MM.1S (cell line): ENCODE results near the gene IL27RA.

Source experiments
- EZH2 ChIP-seq: fragments of 300-600 bp; sonication (generic); optimal IDR thresholded peaks from 2 replicates; pipeline ENCODE3; 2017; ENCODE audit warnings: low read depth, mild to moderate bottlenecking, antibody characterized with exemption, low read length, mixed read lengths
- EZH2phosphoT487 ChIP-seq: fragments of 300-600 bp; sonication (generic); IDR thresholded peaks from 2 replicates; pipeline ENCODE4 v1.6.1; 2018; ENCODE audit warnings: antibody characterized with exemption, low read length
- TF ChIP-seq, protein P1 (sequence below): fragments of 300-600 bp; sonication (generic); IDR thresholded peaks from 2 replicates; pipeline ENCODE4 v1.5.1; 2016; ENCODE audit warnings: antibody characterized with exemption, low read length, mixed read lengths

DNA sequence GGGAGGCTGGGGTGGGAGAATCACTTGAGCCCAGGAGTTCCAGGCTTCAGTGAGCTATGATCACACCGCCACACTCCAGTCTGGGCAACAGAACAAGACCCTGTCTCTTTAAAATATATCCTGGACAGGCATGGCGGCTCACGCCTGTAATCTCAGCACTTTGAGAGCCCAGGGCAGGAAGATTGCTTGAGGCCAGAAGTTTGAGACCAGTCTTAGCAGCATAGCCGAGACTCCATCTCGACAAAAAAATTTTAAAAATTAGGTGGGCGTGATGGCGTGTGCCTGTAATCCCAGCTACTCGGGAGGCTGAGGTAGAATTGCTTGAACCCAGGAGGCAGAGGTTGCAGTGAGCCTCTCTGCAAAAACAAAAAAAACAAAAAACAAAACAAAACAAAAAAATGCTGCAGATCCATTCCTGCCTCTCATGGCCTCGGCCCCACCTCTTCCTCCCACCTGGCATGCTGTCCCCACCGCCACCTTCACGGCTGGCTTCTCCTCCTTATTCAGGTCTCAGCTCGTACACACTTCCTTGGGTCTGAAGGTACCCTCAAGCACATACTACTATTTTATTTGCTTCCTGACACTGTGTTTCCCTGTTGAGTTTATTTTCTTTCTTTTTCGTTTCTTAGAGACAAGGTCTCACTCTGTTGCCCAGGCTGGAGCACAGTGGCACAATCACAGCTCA lies 30.7 kb upstream of the IL27RA start:
- TF ChIP-seq, protein P1, sequence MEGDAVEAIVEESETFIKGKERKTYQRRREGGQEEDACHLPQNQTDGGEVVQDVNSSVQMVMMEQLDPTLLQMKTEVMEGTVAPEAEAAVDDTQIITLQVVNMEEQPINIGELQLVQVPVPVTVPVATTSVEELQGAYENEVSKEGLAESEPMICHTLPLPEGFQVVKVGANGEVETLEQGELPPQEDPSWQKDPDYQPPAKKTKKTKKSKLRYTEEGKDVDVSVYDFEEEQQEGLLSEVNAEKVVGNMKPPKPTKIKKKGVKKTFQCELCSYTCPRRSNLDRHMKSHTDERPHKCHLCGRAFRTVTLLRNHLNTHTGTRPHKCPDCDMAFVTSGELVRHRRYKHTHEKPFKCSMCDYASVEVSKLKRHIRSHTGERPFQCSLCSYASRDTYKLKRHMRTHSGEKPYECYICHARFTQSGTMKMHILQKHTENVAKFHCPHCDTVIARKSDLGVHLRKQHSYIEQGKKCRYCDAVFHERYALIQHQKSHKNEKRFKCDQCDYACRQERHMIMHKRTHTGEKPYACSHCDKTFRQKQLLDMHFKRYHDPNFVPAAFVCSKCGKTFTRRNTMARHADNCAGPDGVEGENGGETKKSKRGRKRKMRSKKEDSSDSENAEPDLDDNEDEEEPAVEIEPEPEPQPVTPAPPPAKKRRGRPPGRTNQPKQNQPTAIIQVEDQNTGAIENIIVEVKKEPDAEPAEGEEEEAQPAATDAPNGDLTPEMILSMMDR: no peak
- no peak for TF ChIP-seq EZH2
- TF ChIP-seq EZH2phosphoT487: no peak
